MG63 (cell line): ENCODE data around the gene JAG2. TPM values are rescaled to one million over a fixed set of nuclear protein-coding genes. Genes with fewer than 3 reads are reported as not detected.

Source experiments
- DNase-seq: peaks from one replicate; pipeline ENCODE4 v3.0.0-alpha.2; 2020
- H3K27me3 ChIP-seq: fragments of 250-450 bp; sonication (Bioruptor Pico); 2 replicates; pipeline ENCODE4 v1.5.1; 2020; ENCODE audit warnings: mild to moderate bottlenecking, moderate library complexity
- H3K36me3 ChIP-seq: fragments of 250-450 bp; sonication (Bioruptor Pico); 2 replicates; pipeline ENCODE4 v1.5.1; 2020; ENCODE audit warnings: mild to moderate bottlenecking, moderate library complexity
- H3K4me3 ChIP-seq: fragments of 250-450 bp; sonication (Bioruptor Pico); 2 replicates; pipeline ENCODE4 v1.5.1; 2020; ENCODE audit warnings: mild to moderate bottlenecking, moderate library complexity
- H3K9me3 ChIP-seq: fragments of 250-450 bp; sonication (Bioruptor Pico); 2 replicates; pipeline ENCODE4 v1.5.1; 2020; ENCODE audit warnings: mild to moderate bottlenecking, moderate library complexity
- total RNA-seq: library from RNA; depleted of rRNA; stranded (reverse); fragments of >200 nt; shearing (Covaris generic); gene quantifications from 2 replicates; pipeline ENCODE4 v1.2.3, GENCODE V29; 2014; ENCODE audit warnings: low replicate concordance

Gene JAG2
- total RNA-seq, 1 experiment from 2014 or later, result 3.1 TPM

GRCh38 chr14:105176513-105176912 is 7.9 kb upstream of the JAG2 start:
- no peak for DNase-seq
- Histone ChIP-seq H3K9me3 (no peaks in the 10 kb centered on the region), H3K36me3 (no peaks in the 10 kb centered on the region), H3K27me3 (no peaks in the 10 kb centered on the region), H3K4me3 (no peak overlapping the region)

- no peak for DNase-seq
- H3K4me3 ChIP-seq, result no peak overlapping the region
Observed at GRCh38 chr14:105173901-105174894, 5.6 kb upstream of the JAG2 start.

GRCh38 chr14:105173145-105173544 is 4.6 kb upstream of the JAG2 start:
- no peaks in the 10 kb centered on the region for H3K9me3 ChIP-seq
- H3K36me3 ChIP-seq, result no peaks in the 10 kb centered on the region
- no peaks in the 10 kb centered on the region for H3K27me3 ChIP-seq
- DNase-seq, result no peak
- no peak overlapping the region for H3K4me3 ChIP-seq

More at GRCh38 chr14:105173901-105174894, 5.6 kb upstream of the JAG2 start:
- Histone ChIP-seq H3K9me3 (no peaks in the 10 kb centered on the region), H3K27me3 (no peaks in the 10 kb centered on the region), H3K36me3 (no peaks in the 10 kb centered on the region)

- Histone ChIP-seq H3K27me3 (no peaks in the 10 kb centered on the region), H3K4me3 (no peak overlapping the region), H3K36me3 (no peaks in the 10 kb centered on the region), H3K9me3 (no peaks in the 10 kb centered on the region)
- no peak for DNase-seq
Observed at GRCh38 chr14:105172476-105172875, 3.9 kb upstream of the JAG2 start.

- Histone ChIP-seq H3K4me3 (no peak overlapping the region), H3K27me3 (no peaks in the 10 kb centered on the region), H3K9me3 (no peaks in the 10 kb centered on the region), H3K36me3 (no peaks in the 10 kb centered on the region)
- no peak for DNase-seq
Observed at GRCh38 chr14:105171004-105171673, 2.6 kb upstream of the JAG2 start.

- Histone ChIP-seq H3K27me3 (no peaks in the 10 kb centered on the region), H3K36me3 (no peaks in the 10 kb centered on the region), H3K9me3 (no peaks in the 10 kb centered on the region), H3K4me3 (no peak overlapping the region)
- no peak for DNase-seq
Observed at GRCh38 chr14:105169776-105170655, 1.4 kb upstream of the JAG2 start.

- Histone ChIP-seq H3K9me3 (no peaks in the 10 kb centered on the region), H3K36me3 (no peaks in the 10 kb centered on the region), H3K27me3 (no peaks in the 10 kb centered on the region), H3K4me3 (no peak overlapping the region)
- DNase-seq, result no peak
Observed at GRCh38 chr14:105168979-105169507, 467 bp upstream of the JAG2 start.

GRCh38 chr14:105168093-105168420 is 519 bp downstream of the JAG2 start:
- Histone ChIP-seq H3K4me3 (peak overlapping the region; percentile 42), H3K36me3 (no peaks in the 10 kb centered on the region), H3K27me3 (no peaks in the 10 kb centered on the region), H3K9me3 (no peaks in the 10 kb centered on the region)
- no peak for DNase-seq

- H3K4me3 ChIP-seq, result peak overlapping the region; percentile 42
- peak; percentile 7 for DNase-seq
- no peaks in the 10 kb centered on the region for H3K9me3 ChIP-seq
- H3K36me3 ChIP-seq, result no peaks in the 10 kb centered on the region
- no peaks in the 10 kb centered on the region for H3K27me3 ChIP-seq
Observed at GRCh38 chr14:105167303-105168092, 1.1 kb downstream of the JAG2 start.

GRCh38 chr14:105166571-105167302 is 1.8 kb downstream of the JAG2 start:
- H3K4me3 ChIP-seq, result peak overlapping the region; percentile 6; the same call in 1 of the 2 replicates
- DNase-seq, result no peak
- H3K36me3 ChIP-seq, result no peaks in the 10 kb centered on the region
- H3K9me3 ChIP-seq, result no peaks in the 10 kb centered on the region
- no peaks in the 10 kb centered on the region for H3K27me3 ChIP-seq

GRCh38 chr14:105165761-105166485 is 2.7 kb downstream of the JAG2 start:
- H3K27me3 ChIP-seq, result no peaks in the 10 kb centered on the region
- H3K4me3 ChIP-seq, result no peak overlapping the region
- DNase-seq, result peak; percentile 48
- no peaks in the 10 kb centered on the region for H3K36me3 ChIP-seq
- no peaks in the 10 kb centered on the region for H3K9me3 ChIP-seq

- H3K9me3 ChIP-seq, result no peaks in the 10 kb centered on the region
- H3K36me3 ChIP-seq, result no peaks in the 10 kb centered on the region
- peak; percentile 17 for DNase-seq
- no peaks in the 10 kb centered on the region for H3K27me3 ChIP-seq
- H3K4me3 ChIP-seq, result no peak overlapping the region
Observed at GRCh38 chr14:105165134-105165704, 3.4 kb downstream of the JAG2 start.

- no peaks in the 10 kb centered on the region for H3K36me3 ChIP-seq
- H3K27me3 ChIP-seq, result no peaks in the 10 kb centered on the region
- DNase-seq, result no peak
Observed at GRCh38 chr14:105163040-105163742, 5.4 kb downstream of the JAG2 start.

GRCh38 chr14:105162669-105162979 is 6.0 kb downstream of the JAG2 start:
- no peaks in the 10 kb centered on the region for H3K9me3 ChIP-seq
- no peaks in the 10 kb centered on the region for H3K36me3 ChIP-seq
- H3K4me3 ChIP-seq, result no peak overlapping the region
- no peaks in the 10 kb centered on the region for H3K27me3 ChIP-seq
- DNase-seq, result no peak

More at GRCh38 chr14:105163040-105163742, 5.4 kb downstream of the JAG2 start:
- Histone ChIP-seq H3K9me3 (no peaks in the 10 kb centered on the region), H3K4me3 (no peak overlapping the region)
